MM.1S (cell line): ENCODE measurements around the gene ZBTB11.

Source experiments
- CTCF ChIP-seq: fragments of 300-600 bp; sonication (generic); IDR thresholded peaks from 2 replicates; pipeline ENCODE4 v1.5.1; 2016; ENCODE audit warnings: antibody characterized with exemption, low read length, mixed read lengths
- EZH2 ChIP-seq: fragments of 300-600 bp; sonication (generic); optimal IDR thresholded peaks from 2 replicates; pipeline ENCODE3; 2017; ENCODE audit warnings: low read depth, mild to moderate bottlenecking, antibody characterized with exemption, low read length, mixed read lengths
- EZH2phosphoT487 ChIP-seq: fragments of 300-600 bp; sonication (generic); IDR thresholded peaks from 2 replicates; pipeline ENCODE4 v1.6.1; 2018; ENCODE audit warnings: antibody characterized with exemption, low read length

DNA sequence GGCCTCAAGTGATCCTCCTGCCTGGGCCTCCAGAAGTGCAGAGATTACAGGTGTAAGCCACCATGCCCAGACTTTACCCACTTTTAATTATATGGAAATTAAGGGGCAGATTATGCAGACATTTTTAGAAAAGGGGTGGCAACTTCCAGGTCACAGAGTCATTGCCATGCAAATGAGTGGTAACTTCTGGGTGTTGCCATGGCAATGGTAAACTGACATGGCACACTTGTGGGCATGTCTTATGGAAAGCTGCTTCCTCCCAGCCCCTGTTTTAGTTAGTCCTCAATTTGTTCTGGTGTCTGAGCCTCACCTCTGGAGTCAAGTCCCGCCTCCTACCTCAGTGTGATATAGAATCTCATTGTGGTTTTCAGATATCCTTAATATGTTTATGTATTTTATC is 53.3 kb downstream of the ZBTB11 start:
- TF ChIP-seq EZH2 = no peak
- no peak for TF ChIP-seq CTCF
- no peak for TF ChIP-seq EZH2phosphoT487
